H1 (cell line): ENCODE results near the gene PAPSS2. TPM values are rescaled to one million over a fixed set of nuclear protein-coding genes. Genes with fewer than 3 reads are reported as not detected.

Experiments
- CEBPB ChIP-seq: IDR thresholded peaks from 2 replicates; pipeline ENCODE4 v1.6.1; 2012; ENCODE audit warnings: low read depth, low read length
- FOSL1 ChIP-seq: IDR thresholded peaks from 2 replicates; pipeline ENCODE4 v1.6.1; 2011; ENCODE audit warnings: mild to moderate bottlenecking, low read depth, low read length, moderate library complexity; ENCODE audit not compliant: insufficient read depth
- GTF2F1 ChIP-seq: IDR thresholded peaks from 2 replicates; pipeline ENCODE4 v1.6.1; 2012; ENCODE audit warnings: low read depth, low read length, improper control_type of control experiment, borderline replicate concordance
- KDM4A ChIP-seq: IDR thresholded peaks from one replicate; pipeline ENCODE4 v1.7.1; 2012; ENCODE audit warnings: low read depth, mild to moderate bottlenecking, moderate library complexity, low read length, inconsistent platforms; ENCODE audit not compliant: severe bottlenecking
- MAFK ChIP-seq: IDR thresholded peaks from 2 replicates; pipeline ENCODE4 v1.6.1; 2012; ENCODE audit warnings: low read depth, mild to moderate bottlenecking, improper control_type of control experiment, low read length
- TAF7 ChIP-seq: optimal IDR thresholded peaks from 2 replicates; pipeline ENCODE3; 2011; ENCODE audit warnings: low read depth, mild to moderate bottlenecking, inconsistent platforms, low read length, moderate library complexity, borderline replicate concordance
- TBP ChIP-seq: IDR thresholded peaks from 2 replicates; pipeline ENCODE4 v1.6.1; 2011; ENCODE audit warnings: low read depth, low read length, improper control_type of control experiment
- TCF12 ChIP-seq: IDR thresholded peaks from 2 replicates; pipeline ENCODE4 v1.6.1; 2011; ENCODE audit warnings: low read depth, mild to moderate bottlenecking, low read length
- YY1 ChIP-seq: IDR thresholded peaks from 2 replicates; pipeline ENCODE4 v1.6.1; 2011; ENCODE audit warnings: low read depth, mild to moderate bottlenecking, low read length
- polyA plus RNA-seq, 7 experiments: library from polyadenylated mRNA; depleted of rRNA in 3 of 7; stranded (reverse) in 5 of 7; unstranded in 2 of 7; fragments of >200 nt in 5 of 7; fragments of 200-250 nt in 2 of 7; gene quantifications; 1 replicate in 5 of 7; 2 replicates in 1 of 7; 4 replicates in 1 of 7; pipeline versions ENCODE4 v1.2.1 to v1.2.3, GENCODE V29; 2011 to 2013; ENCODE audit warnings: missing spikeins in 2 of 7, mixed read lengths in 2 of 7
- total RNA-seq: library from RNA; stranded (reverse); fragmentation: NEBNext Ultra II Directional; extraction: Animal tissue kit (Norgen Biotek cat#: 25700); gene quantifications from 2 replicates; pipeline ENCODE4 v1.2.1, GENCODE V29; 2021
- TF ChIP-seq, protein P1 (sequence below): fragments of 300-600 bp; sonication (generic); IDR thresholded peaks from 2 replicates; pipeline ENCODE4 v1.7.1; 2012; ENCODE audit warnings: low read length, moderate library complexity, mild to moderate bottlenecking, inconsistent platforms; ENCODE audit not compliant: insufficient replicate concordance

PAPSS2 gene
- total and polyA plus RNA-seq, 2 of the 8 experiments (the other 6 are each of a cell fraction or from before 2014, with no cell fraction given) = 7.6 to 20.2 TPM

GRCh38 chr10:87658858-87659555 is 671 bp upstream of the PAPSS2 start (continued):
- TF ChIP-seq, protein P1, sequence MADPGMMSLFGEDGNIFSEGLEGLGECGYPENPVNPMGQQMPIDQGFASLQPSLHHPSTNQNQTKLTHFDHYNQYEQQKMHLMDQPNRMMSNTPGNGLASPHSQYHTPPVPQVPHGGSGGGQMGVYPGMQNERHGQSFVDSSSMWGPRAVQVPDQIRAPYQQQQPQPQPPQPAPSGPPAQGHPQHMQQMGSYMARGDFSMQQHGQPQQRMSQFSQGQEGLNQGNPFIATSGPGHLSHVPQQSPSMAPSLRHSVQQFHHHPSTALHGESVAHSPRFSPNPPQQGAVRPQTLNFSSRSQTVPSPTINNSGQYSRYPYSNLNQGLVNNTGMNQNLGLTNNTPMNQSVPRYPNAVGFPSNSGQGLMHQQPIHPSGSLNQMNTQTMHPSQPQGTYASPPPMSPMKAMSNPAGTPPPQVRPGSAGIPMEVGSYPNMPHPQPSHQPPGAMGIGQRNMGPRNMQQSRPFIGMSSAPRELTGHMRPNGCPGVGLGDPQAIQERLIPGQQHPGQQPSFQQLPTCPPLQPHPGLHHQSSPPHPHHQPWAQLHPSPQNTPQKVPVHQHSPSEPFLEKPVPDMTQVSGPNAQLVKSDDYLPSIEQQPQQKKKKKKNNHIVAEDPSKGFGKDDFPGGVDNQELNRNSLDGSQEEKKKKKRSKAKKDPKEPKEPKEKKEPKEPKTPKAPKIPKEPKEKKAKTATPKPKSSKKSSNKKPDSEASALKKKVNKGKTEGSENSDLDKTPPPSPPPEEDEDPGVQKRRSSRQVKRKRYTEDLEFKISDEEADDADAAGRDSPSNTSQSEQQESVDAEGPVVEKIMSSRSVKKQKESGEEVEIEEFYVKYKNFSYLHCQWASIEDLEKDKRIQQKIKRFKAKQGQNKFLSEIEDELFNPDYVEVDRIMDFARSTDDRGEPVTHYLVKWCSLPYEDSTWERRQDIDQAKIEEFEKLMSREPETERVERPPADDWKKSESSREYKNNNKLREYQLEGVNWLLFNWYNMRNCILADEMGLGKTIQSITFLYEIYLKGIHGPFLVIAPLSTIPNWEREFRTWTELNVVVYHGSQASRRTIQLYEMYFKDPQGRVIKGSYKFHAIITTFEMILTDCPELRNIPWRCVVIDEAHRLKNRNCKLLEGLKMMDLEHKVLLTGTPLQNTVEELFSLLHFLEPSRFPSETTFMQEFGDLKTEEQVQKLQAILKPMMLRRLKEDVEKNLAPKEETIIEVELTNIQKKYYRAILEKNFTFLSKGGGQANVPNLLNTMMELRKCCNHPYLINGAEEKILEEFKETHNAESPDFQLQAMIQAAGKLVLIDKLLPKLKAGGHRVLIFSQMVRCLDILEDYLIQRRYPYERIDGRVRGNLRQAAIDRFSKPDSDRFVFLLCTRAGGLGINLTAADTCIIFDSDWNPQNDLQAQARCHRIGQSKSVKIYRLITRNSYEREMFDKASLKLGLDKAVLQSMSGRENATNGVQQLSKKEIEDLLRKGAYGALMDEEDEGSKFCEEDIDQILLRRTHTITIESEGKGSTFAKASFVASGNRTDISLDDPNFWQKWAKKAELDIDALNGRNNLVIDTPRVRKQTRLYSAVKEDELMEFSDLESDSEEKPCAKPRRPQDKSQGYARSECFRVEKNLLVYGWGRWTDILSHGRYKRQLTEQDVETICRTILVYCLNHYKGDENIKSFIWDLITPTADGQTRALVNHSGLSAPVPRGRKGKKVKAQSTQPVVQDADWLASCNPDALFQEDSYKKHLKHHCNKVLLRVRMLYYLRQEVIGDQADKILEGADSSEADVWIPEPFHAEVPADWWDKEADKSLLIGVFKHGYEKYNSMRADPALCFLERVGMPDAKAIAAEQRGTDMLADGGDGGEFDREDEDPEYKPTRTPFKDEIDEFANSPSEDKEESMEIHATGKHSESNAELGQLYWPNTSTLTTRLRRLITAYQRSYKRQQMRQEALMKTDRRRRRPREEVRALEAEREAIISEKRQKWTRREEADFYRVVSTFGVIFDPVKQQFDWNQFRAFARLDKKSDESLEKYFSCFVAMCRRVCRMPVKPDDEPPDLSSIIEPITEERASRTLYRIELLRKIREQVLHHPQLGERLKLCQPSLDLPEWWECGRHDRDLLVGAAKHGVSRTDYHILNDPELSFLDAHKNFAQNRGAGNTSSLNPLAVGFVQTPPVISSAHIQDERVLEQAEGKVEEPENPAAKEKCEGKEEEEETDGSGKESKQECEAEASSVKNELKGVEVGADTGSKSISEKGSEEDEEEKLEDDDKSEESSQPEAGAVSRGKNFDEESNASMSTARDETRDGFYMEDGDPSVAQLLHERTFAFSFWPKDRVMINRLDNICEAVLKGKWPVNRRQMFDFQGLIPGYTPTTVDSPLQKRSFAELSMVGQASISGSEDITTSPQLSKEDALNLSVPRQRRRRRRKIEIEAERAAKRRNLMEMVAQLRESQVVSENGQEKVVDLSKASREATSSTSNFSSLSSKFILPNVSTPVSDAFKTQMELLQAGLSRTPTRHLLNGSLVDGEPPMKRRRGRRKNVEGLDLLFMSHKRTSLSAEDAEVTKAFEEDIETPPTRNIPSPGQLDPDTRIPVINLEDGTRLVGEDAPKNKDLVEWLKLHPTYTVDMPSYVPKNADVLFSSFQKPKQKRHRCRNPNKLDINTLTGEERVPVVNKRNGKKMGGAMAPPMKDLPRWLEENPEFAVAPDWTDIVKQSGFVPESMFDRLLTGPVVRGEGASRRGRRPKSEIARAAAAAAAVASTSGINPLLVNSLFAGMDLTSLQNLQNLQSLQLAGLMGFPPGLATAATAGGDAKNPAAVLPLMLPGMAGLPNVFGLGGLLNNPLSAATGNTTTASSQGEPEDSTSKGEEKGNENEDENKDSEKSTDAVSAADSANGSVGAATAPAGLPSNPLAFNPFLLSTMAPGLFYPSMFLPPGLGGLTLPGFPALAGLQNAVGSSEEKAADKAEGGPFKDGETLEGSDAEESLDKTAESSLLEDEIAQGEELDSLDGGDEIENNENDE = no peak
- no peak for TF ChIP-seq CEBPB
- no peak for TF ChIP-seq YY1
- no peak for TF ChIP-seq TCF12
- no peak for TF ChIP-seq MAFK
- peak; percentile 71 for TF ChIP-seq TBP
- no peak for TF ChIP-seq TAF7
- TF ChIP-seq GTF2F1 = no peak
- TF ChIP-seq KDM4A = no peak
- TF ChIP-seq FOSL1 = no peak
